SK-N-MC (cell line): ENCODE data around the gene SH3RF1.

Source experiments
- EZH2 ChIP-seq: fragments of 200-600 bp; sonication (generic); IDR thresholded peaks from one replicate; pipeline ENCODE4 v1.6.1; 2017; ENCODE audit warnings: antibody characterized with exemption
- FOXP2 ChIP-seq: optimal IDR thresholded peaks from 2 replicates; pipeline ENCODE3; 2011; ENCODE audit warnings: mild to moderate bottlenecking, moderate library complexity; ENCODE audit not compliant: insufficient read depth; ENCODE audit errors: extremely low read length, control extremely low read depth
- POLR2AphosphoS5 ChIP-seq: IDR thresholded peaks from 2 replicates; pipeline ENCODE4 v1.6.1; 2012; ENCODE audit warnings: mild to moderate bottlenecking, low read depth, low read length, borderline replicate concordance

- no peak for TF ChIP-seq POLR2AphosphoS5
- no peak for TF ChIP-seq EZH2
- no peak for TF ChIP-seq FOXP2
These were observed 161.6 kb downstream of the SH3RF1 start for GRCh38 chr4:169109035-169109675.
